ENCODE data around the gene MTMR12. TPM values are rescaled to one million over a fixed set of nuclear protein-coding genes. Genes with fewer than 3 reads are reported as not detected.

MTMR12 gene
- total and polyA plus RNA-seq, 2 donors (not counting 1 experiment from before 2014, with no cell fraction given) = 9.6 to 29.2 TPM

GRCh38 chr5:32330126-32330971 is 17.6 kb upstream of the MTMR12 start:
- DNase-seq (no peak), ATAC-seq (ENCODE audit: low read depth) (no peak)
- Histone ChIP-seq H3K36me3 (replicated peaks in 1 of 2; ENCODE audit: control extremely low read depth in 1 of 2, control insufficient read depth in 1 of 2, extremely low read depth in 1 of 2, insufficient read depth in 2 of 2, low read length in 1 of 2) (no peaks in the 10 kb centered on the region), H3K4me2 (replicated peaks; ENCODE audit: low read depth, low read length, poor library complexity, severe bottlenecking) (no peak overlapping the region), H4K20me1 (ENCODE audit: control insufficient read depth, insufficient read depth, low read length, poor library complexity, severe bottlenecking) (no peaks in the 10 kb centered on the region), H3K79me2 (ENCODE audit: control insufficient read depth, insufficient read depth, low read length) (no peaks in the 10 kb centered on the region), H2AFZ (ENCODE audit: insufficient read depth, low read depth, low read length, poor library complexity, severe bottlenecking) (no peak overlapping the region), H3K9me3 (ENCODE audit: control extremely low read depth in 1 of 3, control insufficient read depth in 2 of 3, insufficient read depth in 1 of 3, low read length in 2 of 3) (no peaks in the 10 kb centered on the region), H3K4me3 (ENCODE audit: control extremely low read depth in 1 of 5, extremely low read depth in 1 of 5, insufficient read depth in 1 of 5, low read depth in 2 of 5, low read length in 4 of 5) (no peak overlapping the region), H3K27me3 (replicated peaks in 1 of 4; ENCODE audit: control extremely low read depth in 1 of 4, control insufficient read depth in 3 of 4, insufficient read depth in 4 of 4, low read length in 3 of 4) (no peaks in the 10 kb centered on the region), H3K4me1 (ENCODE audit: control insufficient read depth in 2 of 2, insufficient read depth in 2 of 2, low read length in 2 of 2) (no peaks in the 10 kb centered on the region), H3K9ac (ENCODE audit: low read length) (no peak overlapping the region), H3K27ac (ENCODE audit: low read length in 2 of 2) (no peak overlapping the region)
- ChIA-PET CTCF (interaction anchor here (0.6 to 6.2 kb wide), 30 partner anchors 9 to 751 kb away, joined by 3 to 289 read pairs (median 4); no protein-coding TSS in a partner anchor), POLR2A (interaction anchor here (1.1 kb wide), 1 partner anchor 12 kb away, joined by 11 read pairs; no protein-coding TSS in a partner anchor)
- intact Hi-C loops (cut with micrococcal nuclease) = no loop called here
- Mint-ChIP-seq H3K27ac (no peak overlapping the region), H3K9me3 (ENCODE audit: insufficient read depth) (no peaks in the 10 kb centered on the region), H3K4me3 (no peak overlapping the region), H3K27me3 (no peaks in the 10 kb centered on the region), H3K4me1 (peaks cover 2% of the 10 kb centered on the region)
- TF ChIP-seq, protein P1, sequence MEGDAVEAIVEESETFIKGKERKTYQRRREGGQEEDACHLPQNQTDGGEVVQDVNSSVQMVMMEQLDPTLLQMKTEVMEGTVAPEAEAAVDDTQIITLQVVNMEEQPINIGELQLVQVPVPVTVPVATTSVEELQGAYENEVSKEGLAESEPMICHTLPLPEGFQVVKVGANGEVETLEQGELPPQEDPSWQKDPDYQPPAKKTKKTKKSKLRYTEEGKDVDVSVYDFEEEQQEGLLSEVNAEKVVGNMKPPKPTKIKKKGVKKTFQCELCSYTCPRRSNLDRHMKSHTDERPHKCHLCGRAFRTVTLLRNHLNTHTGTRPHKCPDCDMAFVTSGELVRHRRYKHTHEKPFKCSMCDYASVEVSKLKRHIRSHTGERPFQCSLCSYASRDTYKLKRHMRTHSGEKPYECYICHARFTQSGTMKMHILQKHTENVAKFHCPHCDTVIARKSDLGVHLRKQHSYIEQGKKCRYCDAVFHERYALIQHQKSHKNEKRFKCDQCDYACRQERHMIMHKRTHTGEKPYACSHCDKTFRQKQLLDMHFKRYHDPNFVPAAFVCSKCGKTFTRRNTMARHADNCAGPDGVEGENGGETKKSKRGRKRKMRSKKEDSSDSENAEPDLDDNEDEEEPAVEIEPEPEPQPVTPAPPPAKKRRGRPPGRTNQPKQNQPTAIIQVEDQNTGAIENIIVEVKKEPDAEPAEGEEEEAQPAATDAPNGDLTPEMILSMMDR (IDR thresholded peaks at IDR 0.05) = no peak
- no peak for TF ChIP-seq EZH2 (IDR thresholded peaks at IDR 0.05; ENCODE audit: borderline replicate concordance, insufficient read depth, low read depth, low read length, poor library complexity, severe bottlenecking)
- 92% methylated on average over 4 of the region's 11 CpGs for WGBS (ENCODE audit: insufficient coverage)

- no peaks in the 10 kb centered on the region for H3K4me1 ChIP-seq (ENCODE audit: control insufficient read depth in 2 of 2, insufficient read depth in 2 of 2, low read length in 2 of 2)
- H3K4me3 ChIP-seq (ENCODE audit: control extremely low read depth in 1 of 5, extremely low read depth in 1 of 5, insufficient read depth in 1 of 5, low read depth in 2 of 5, low read length in 4 of 5) = no peak overlapping the region
- peak; percentile 71 for DNase-seq
- peak; percentile 84 for ATAC-seq (ENCODE audit: low read depth)
- POLR2A ChIA-PET = interaction anchor here (1.1 kb wide), 1 partner anchor 13 kb away, joined by 11 read pairs; no protein-coding TSS in a partner anchor
- no peaks in the 10 kb centered on the region for H4K20me1 ChIP-seq (ENCODE audit: control insufficient read depth, insufficient read depth, low read length, poor library complexity, severe bottlenecking)
- H3K27ac ChIP-seq (ENCODE audit: low read length in 2 of 2) = no peak overlapping the region
- Mint-ChIP-seq H3K4me3 (no peak overlapping the region), H3K27me3 (no peaks in the 10 kb centered on the region), H3K27ac (no peak overlapping the region), H3K4me1 (peaks cover 2% of the 10 kb centered on the region), H3K9me3 (ENCODE audit: insufficient read depth) (no peaks in the 10 kb centered on the region)
- no peak for TF ChIP-seq EZH2 (IDR thresholded peaks at IDR 0.05; ENCODE audit: borderline replicate concordance, insufficient read depth, low read depth, low read length, poor library complexity, severe bottlenecking)
- TF ChIP-seq, protein P1 (IDR thresholded peaks at IDR 0.05) = peak; percentile 74
- H3K9me3 ChIP-seq (ENCODE audit: control extremely low read depth in 1 of 3, control insufficient read depth in 2 of 3, insufficient read depth in 1 of 3, low read length in 2 of 3) = no peaks in the 10 kb centered on the region
- CTCF ChIA-PET = interaction anchor here (0.7 to 6.2 kb wide), 30 partner anchors 10 to 750 kb away, joined by 3 to 289 read pairs (median 4); no protein-coding TSS in a partner anchor
- peak overlapping the region; percentile 8 for H2AFZ ChIP-seq (ENCODE audit: insufficient read depth, low read depth, low read length, poor library complexity, severe bottlenecking)
- H3K4me2 ChIP-seq (replicated peaks; ENCODE audit: low read depth, low read length, poor library complexity, severe bottlenecking) = no peak overlapping the region
- H3K27me3 ChIP-seq (replicated peaks in 1 of 4; ENCODE audit: control extremely low read depth in 1 of 4, control insufficient read depth in 3 of 4, insufficient read depth in 4 of 4, low read length in 3 of 4) = no peaks in the 10 kb centered on the region
- H3K9ac ChIP-seq (ENCODE audit: low read length) = no peak overlapping the region
- intact Hi-C loops (cut with micrococcal nuclease) = no loop called here
- H3K36me3 ChIP-seq (replicated peaks in 1 of 2; ENCODE audit: control extremely low read depth in 1 of 2, control insufficient read depth in 1 of 2, extremely low read depth in 1 of 2, insufficient read depth in 2 of 2, low read length in 1 of 2) = no peaks in the 10 kb centered on the region
- H3K79me2 ChIP-seq (ENCODE audit: control insufficient read depth, insufficient read depth, low read length) = no peaks in the 10 kb centered on the region
- 38% methylated on average over 10 of the region's 10 CpGs for WGBS (ENCODE audit: insufficient coverage)
Observed at GRCh38 chr5:32329395-32329834, 16.7 kb upstream of the MTMR12 start.
